AG09319 (cell line): ENCODE results near the gene TIGD3.

Source experiments
- DNase-seq: peaks from one replicate; pipeline ENCODE4 v3.0.0-alpha.2; 2010; ENCODE audit warnings: low read depth; ENCODE audit errors: extremely low read depth
- CTCF ChIP-seq: IDR thresholded peaks from 2 replicates; pipeline ENCODE4 v1.5.1; 2011; ENCODE audit warnings: low read depth, mild to moderate bottlenecking, inconsistent platforms, low read length, moderate library complexity

The TIGD3 gene

GRCh38 chr11:65317025-65317786, 37.3 kb upstream of the TIGD3 start:
- TF ChIP-seq CTCF = no peak; the same call in 1 of the 2 replicates
- DNase-seq = peak; percentile 85

GRCh38 chr11:65320386-65321075, 34.0 kb upstream of the TIGD3 start:
- no peak for DNase-seq
- no peak for TF ChIP-seq CTCF

- no peak for TF ChIP-seq CTCF
- DNase-seq = no peak
Observed at GRCh38 chr11:65321076-65321475, 33.5 kb upstream of the TIGD3 start.

- DNase-seq = no peak
- no peak for TF ChIP-seq CTCF
Observed at GRCh38 chr11:65321828-65322485, 32.6 kb upstream of the TIGD3 start.

GRCh38 chr11:65323813-65324212, 30.7 kb upstream of the TIGD3 start:
- DNase-seq = no peak

GRCh38 chr11:65325435-65325834, 29.1 kb upstream of the TIGD3 start:
- DNase-seq = no peak
- TF ChIP-seq CTCF = no peak

More at GRCh38 chr11:65323813-65324212, 30.7 kb upstream of the TIGD3 start:
- TF ChIP-seq CTCF = no peak

- TF ChIP-seq CTCF = no peak
- no peak for DNase-seq
Observed at GRCh38 chr11:65327021-65327420, 27.5 kb upstream of the TIGD3 start.
